Thyroid gland (tissue), 4 donors: ENCODE measurements around the gene OMP.

ENCODE experiments used
- POLR2A ChIP-seq, 2 donors: fragments of 450-650 bp; IDR thresholded peaks; one replicate each; pipeline ENCODE4 v1.6.1; 2017; ENCODE audit warnings: antibody characterized with exemption in 2 of 2, mild to moderate bottlenecking in 2 of 2, moderate library complexity in 1 of 2
- TF ChIP-seq, protein P1 (sequence below), 6 experiments: fragments of 200-600 bp in 3 of 6; fragments of 450-650 bp in 3 of 6; sonication (generic) in 3 of 6; IDR thresholded peaks; one replicate each; pipeline ENCODE4 v1.5.1; 2016 to 2019; ENCODE audit warnings: antibody characterized with exemption in 6 of 6, mild to moderate bottlenecking in 2 of 6, inconsistent platforms in 1 of 6, moderate library complexity in 1 of 6

DNA sequence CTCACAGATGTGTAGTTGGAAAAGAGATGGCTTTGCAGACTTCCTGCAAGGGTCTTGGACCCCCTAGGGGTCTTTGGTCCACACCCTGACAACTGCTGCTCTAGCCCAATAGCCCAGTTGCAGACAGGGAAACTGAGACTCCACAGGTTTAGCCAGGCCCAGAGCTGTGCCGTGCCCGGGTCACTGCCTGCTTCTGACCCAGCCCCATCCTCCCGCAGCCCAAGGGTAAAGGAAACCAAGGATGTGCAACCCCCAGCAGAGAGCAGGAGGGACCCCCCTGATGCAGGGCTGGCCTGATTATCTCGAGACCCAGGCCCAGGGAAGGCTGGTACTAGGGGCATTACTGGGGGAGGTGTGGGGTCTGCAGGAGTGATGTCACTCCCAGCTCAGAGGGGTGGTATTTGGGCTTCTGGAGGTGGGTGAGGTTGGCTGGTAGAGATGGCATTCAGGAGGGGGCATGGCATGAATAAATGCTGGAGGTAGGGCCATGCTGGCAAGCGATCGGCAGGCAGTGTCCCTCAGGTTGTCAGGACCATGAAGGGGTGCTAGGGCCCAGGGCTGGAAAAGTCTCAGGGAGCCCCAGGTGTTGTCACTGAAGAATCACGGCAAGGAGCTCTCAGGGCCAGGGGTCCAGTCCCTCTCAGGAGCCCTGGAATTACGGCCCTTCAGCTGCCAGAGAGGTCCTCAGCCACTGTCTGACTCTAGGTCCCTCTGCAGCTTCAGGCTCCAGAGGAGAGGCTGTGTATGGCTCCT lies 46.5 kb downstream of the OMP start:
- TF ChIP-seq, protein P1, sequence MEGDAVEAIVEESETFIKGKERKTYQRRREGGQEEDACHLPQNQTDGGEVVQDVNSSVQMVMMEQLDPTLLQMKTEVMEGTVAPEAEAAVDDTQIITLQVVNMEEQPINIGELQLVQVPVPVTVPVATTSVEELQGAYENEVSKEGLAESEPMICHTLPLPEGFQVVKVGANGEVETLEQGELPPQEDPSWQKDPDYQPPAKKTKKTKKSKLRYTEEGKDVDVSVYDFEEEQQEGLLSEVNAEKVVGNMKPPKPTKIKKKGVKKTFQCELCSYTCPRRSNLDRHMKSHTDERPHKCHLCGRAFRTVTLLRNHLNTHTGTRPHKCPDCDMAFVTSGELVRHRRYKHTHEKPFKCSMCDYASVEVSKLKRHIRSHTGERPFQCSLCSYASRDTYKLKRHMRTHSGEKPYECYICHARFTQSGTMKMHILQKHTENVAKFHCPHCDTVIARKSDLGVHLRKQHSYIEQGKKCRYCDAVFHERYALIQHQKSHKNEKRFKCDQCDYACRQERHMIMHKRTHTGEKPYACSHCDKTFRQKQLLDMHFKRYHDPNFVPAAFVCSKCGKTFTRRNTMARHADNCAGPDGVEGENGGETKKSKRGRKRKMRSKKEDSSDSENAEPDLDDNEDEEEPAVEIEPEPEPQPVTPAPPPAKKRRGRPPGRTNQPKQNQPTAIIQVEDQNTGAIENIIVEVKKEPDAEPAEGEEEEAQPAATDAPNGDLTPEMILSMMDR (IDR thresholded peaks at IDR 0.05), result no peak
- TF ChIP-seq POLR2A (IDR thresholded peaks at IDR 0.05), result no peak
